ENCODE results near the gene PPP2R2B. TPM values are rescaled to one million over a fixed set of nuclear protein-coding genes. Genes with fewer than 3 reads are reported as not detected.

Gene PPP2R2B
- total and polyA plus RNA-seq, 3 donors from 2014 or later: 9.8 to 36.6 (median 32.0) TPM

DNA sequence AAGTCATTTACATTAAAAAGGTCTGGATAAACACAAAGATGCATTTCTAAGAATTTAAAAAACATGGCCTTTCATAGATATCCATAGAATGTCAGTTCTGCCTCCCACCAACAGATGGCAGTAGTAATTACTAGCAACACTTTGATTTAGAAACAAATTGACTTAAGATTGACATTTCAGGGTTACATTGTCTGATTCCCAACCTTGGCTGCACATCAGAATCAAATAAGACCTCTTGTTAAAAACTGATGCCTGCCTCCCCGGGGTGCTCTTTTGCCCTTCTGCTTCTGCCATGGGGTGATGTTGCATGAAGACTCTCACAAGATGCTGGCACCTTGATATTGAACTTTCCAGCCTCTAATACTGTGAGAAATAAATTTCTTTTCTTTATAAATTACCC, 216.3 kb downstream of the PPP2R2B start:
- Histone ChIP-seq H3K36me3 (ENCODE audit: low read depth, missing control alignments) (no peaks in the 10 kb centered on the region), H3K4me3 (no peak overlapping the region), H3K9me3 (no peaks in the 10 kb centered on the region), H3K27ac (no peak overlapping the region), H3K4me1 (no peaks in the 10 kb centered on the region), H3K27me3 (no peaks in the 10 kb centered on the region)
- intact Hi-C loops (cut with DNase I; ENCODE audit: low total_unique reads): no loop called here
- no peak for TF ChIP-seq POLR2A (IDR thresholded peaks at IDR 0.05)
- TF ChIP-seq, protein P1, sequence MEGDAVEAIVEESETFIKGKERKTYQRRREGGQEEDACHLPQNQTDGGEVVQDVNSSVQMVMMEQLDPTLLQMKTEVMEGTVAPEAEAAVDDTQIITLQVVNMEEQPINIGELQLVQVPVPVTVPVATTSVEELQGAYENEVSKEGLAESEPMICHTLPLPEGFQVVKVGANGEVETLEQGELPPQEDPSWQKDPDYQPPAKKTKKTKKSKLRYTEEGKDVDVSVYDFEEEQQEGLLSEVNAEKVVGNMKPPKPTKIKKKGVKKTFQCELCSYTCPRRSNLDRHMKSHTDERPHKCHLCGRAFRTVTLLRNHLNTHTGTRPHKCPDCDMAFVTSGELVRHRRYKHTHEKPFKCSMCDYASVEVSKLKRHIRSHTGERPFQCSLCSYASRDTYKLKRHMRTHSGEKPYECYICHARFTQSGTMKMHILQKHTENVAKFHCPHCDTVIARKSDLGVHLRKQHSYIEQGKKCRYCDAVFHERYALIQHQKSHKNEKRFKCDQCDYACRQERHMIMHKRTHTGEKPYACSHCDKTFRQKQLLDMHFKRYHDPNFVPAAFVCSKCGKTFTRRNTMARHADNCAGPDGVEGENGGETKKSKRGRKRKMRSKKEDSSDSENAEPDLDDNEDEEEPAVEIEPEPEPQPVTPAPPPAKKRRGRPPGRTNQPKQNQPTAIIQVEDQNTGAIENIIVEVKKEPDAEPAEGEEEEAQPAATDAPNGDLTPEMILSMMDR (IDR thresholded peaks at IDR 0.05): peak in 2 of 3 experiments; percentile 14 to 53
- peak; percentile 40 for DNase-seq
- WGBS, 2 donors: 71 to 81% methylated on average over 1 of the region's 1 CpG

DNA sequence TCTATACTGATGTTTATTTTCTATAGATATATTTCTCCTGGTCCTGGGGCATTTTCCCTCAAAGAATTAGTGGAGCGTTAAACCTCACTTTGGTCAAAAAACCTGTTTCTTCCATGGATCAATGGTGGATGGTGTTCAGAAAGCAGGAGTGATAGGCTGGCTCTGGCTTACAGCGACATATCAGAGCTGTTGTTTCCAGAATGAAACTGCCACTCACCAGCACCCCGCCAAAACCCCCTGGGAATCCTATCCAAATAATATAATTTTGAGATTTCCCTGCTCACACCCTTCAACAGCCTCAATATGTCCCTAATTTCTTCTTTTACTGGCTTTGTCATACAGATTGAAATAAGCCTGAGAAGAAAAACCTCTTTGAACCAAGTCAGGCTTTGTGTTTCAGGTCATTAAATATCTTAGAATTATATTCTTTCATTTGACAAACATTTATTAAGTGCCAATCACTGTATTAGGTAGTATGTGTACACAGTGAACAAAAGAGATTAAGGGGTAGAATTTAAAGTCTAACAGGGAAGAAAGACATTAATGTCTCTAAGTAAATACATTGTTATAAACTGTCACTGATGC, 218.1 kb downstream of the PPP2R2B start:
- intact Hi-C loops (cut with DNase I; ENCODE audit: low total_unique reads): no loop called here
- WGBS, 2 donors: 89 to 90% methylated on average over 3 of the region's 3 CpGs

DNA sequence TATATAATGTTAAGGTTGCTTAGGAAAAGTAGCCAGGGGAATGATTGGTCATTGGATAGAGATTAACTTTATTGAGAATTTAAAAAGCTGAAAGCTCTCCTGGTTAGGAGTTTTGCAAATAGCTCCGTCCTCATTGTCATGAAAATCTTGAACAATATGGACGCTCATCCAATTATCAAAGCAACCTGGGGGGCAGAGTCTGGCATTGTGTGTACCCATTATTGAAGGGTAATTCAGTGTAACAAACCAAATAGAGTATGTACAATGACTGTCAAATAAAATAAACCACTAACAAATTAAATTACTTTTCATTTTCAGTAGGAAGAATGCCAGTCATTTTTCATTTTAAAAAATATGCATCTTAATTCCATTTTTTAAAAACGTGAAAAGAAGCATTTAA, 218.6 kb downstream of the PPP2R2B start:
- intact Hi-C loops (cut with DNase I; ENCODE audit: low total_unique reads): no loop called here
- H3K4me3 ChIP-seq: no peak overlapping the region
- no peaks in the 10 kb centered on the region for H3K36me3 ChIP-seq (ENCODE audit: low read depth, missing control alignments)
- H3K27ac ChIP-seq: no peak overlapping the region
- TF ChIP-seq, protein P1 (IDR thresholded peaks at IDR 0.05): no peak
- TF ChIP-seq POLR2A (IDR thresholded peaks at IDR 0.05): no peak
- no peak for DNase-seq
- H3K27me3 ChIP-seq: no peaks in the 10 kb centered on the region
- no peaks in the 10 kb centered on the region for H3K9me3 ChIP-seq
- H3K4me1 ChIP-seq: no peaks in the 10 kb centered on the region
- 76 to 79% methylated on average over 3 of the region's 3 CpGs for WGBS, 2 donors

More for the DNA sequence above, 218.1 kb downstream of the PPP2R2B start:
- no peak for DNase-seq
- H3K4me3 ChIP-seq: no peak overlapping the region
- H3K27ac ChIP-seq: no peak overlapping the region
- no peaks in the 10 kb centered on the region for H3K4me1 ChIP-seq
- no peaks in the 10 kb centered on the region for H3K9me3 ChIP-seq
- no peaks in the 10 kb centered on the region for H3K36me3 ChIP-seq (ENCODE audit: low read depth, missing control alignments)
- no peaks in the 10 kb centered on the region for H3K27me3 ChIP-seq
- no peak for TF ChIP-seq POLR2A (IDR thresholded peaks at IDR 0.05)
- TF ChIP-seq, protein P1 (IDR thresholded peaks at IDR 0.05): no peak

DNA sequence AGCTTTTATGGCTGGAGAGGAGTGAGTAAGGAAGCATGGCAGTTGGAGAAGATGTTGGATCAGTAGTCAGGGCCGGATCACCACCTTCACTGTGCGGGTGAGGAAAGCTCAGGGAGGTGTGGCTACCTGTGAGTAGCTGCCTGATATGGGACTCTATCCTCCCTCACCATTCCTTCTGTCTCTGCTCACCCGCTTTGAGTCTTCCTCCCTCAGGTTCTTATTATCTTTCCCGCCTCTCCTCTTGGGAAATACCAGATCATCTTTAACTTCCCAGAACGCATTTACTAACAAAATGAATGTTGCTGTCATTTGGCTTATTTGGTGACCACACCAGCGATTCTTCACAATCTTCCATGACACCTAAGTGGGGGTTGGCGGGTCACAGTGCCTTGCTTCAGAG, 221.9 kb downstream of the PPP2R2B start:
- no peaks in the 10 kb centered on the region for H3K27me3 ChIP-seq
- no peak overlapping the region for H3K27ac ChIP-seq
- no peak for DNase-seq
- no peaks in the 10 kb centered on the region for H3K36me3 ChIP-seq (ENCODE audit: low read depth, missing control alignments)
- intact Hi-C loops (cut with DNase I; ENCODE audit: low total_unique reads): no loop called here
- H3K4me3 ChIP-seq: no peak overlapping the region
- WGBS, 2 donors: 74 to 78% methylated on average over 6 to 7 of the region's 7 CpGs
- H3K4me1 ChIP-seq: no peaks in the 10 kb centered on the region
- TF ChIP-seq, protein P1 (IDR thresholded peaks at IDR 0.05): no peak
- no peak for TF ChIP-seq POLR2A (IDR thresholded peaks at IDR 0.05)
- H3K9me3 ChIP-seq: no peaks in the 10 kb centered on the region

DNA sequence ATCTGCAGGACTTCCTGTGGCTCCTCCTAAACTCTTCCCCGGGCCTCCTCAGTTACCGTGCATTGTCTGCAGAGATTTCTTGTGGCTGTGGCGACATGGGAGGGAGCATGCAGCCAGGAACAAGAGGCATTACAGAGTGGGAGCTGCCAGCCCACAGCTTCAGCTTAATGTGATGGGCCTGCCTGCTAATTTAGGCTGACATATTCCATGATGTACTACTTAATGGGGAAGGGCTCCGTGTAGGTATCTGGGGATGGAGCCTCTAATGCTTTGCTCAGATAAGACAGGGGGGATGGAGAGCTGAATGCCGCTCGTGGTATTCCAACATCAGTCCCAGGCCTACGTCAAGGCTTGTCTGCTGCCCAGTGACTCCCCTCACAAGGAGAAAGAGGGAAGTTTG, 225.0 kb downstream of the PPP2R2B start:
- no peaks in the 10 kb centered on the region for H3K36me3 ChIP-seq (ENCODE audit: low read depth, missing control alignments)
- H3K4me3 ChIP-seq: no peak overlapping the region
- no peaks in the 10 kb centered on the region for H3K4me1 ChIP-seq
- H3K27me3 ChIP-seq: no peaks in the 10 kb centered on the region
- TF ChIP-seq, protein P1 (IDR thresholded peaks at IDR 0.05): no peak
- TF ChIP-seq POLR2A (IDR thresholded peaks at IDR 0.05): no peak
- no peaks in the 10 kb centered on the region for H3K9me3 ChIP-seq
- WGBS, 2 donors: 40 to 55% methylated on average over 7 of the region's 7 CpGs
- no peak overlapping the region for H3K27ac ChIP-seq
- intact Hi-C loops (cut with DNase I; ENCODE audit: low total_unique reads): no loop called here
- DNase-seq: no peak

Data from testis (tissue), 3 donors.